HG03045 (cell line): Measurements from ENCODE around the gene SVEP1.

Experiments used
- ATAC-seq: cut with Tn5 transposase; IDR thresholded peaks from one replicate; pipeline ENCODE4 v1.9.1; 2021; ENCODE audit warnings: mild to moderate bottlenecking, moderate library complexity; ENCODE audit not compliant: unreplicated experiment

Gene SVEP1

DNA sequence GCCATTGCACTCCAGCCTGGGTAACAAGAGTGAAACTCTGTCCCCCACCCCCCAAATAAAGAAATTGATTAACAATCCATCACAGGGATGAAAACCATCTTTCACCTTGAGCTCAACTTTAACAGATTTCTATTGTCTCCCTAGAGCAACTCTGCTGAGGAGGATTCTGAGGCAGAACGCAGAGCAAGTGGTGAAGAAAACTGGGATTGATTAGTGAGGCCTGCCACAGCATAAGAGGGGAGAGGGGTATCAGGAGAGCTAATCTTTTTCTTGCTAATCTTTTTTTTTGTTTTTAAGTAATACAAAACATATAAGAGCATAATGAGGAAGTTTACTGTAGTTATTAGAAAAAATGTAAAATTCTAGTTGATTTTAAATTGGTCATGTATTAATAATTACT is 250.8 kb downstream of the SVEP1 start:
- no peak for ATAC-seq

DNA sequence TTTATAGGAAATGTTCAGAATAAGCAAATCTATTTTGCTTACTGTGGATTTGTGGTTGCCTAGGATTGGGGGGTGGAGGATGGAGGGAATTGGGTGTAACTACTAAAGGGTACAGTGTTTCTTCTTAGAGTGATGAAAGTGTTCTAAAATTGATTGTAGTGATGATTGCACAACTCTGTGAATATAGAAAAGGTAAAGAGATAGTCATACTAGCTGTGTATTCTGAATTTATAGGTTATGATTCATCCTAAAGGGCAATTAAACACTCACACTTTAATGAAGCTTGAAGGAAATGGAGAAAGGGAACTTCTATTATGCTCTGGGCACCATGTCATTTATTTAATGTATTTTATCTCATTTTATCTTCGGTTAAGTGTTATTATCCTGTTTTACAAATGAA is 251.8 kb downstream of the SVEP1 start:
- ATAC-seq: no peak

DNA sequence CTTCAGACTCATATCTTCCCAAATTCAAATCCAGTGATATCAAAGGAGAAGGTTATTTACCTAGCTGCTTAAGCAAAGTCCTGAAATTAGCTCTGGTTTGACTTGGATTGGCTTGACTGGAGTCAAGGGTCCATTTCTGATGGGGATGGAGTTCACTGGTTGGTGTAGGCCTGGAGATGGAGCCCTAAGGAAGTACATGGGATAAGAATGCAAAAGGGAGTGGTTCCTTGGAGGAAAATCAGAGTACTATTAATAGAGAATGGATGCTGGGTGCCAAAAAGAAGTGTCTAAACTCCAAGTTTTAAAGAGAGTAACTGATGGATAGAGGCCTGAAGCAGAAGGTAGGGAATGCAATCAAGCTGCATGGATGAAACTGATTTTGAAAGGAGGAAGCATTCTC is 255.7 kb downstream of the SVEP1 start:
- no peak for ATAC-seq

DNA sequence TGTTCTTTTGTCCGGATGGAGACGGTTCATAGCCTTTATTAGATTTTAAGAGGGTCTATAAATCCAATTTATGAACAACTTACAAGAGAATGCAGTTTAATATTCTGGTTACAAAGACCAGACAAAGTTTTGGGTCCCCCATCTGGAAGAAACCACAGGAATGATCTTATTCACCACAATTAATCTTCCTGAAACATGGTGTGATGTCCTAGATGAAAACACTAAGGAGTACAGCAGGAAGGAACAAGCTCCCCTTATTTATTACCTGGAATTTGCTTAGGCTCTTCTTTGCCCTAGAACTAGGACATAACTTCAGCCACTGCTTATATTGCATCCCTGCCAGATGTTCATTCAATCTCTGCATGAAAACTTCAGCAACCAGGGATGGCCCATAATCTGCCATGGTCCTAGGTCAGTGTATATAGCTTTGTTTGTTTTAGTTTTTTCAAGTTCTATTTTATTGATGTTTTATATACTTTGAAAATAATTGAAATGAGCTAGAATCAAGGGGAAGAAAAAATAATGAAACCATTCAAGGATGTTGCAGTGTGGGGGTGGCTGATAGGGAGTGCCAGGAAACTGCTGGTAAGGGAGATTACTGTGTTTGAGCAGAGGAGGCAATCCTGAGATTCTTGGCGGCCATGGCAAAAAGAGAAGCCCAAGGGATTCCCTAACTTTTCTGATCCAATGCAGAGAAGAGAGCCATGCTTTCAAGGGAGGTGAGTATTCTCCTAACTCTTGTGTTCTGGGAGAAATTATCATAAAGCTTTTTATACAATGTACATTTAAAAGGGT is 258.7 kb downstream of the SVEP1 start:
- ATAC-seq: no peak

DNA sequence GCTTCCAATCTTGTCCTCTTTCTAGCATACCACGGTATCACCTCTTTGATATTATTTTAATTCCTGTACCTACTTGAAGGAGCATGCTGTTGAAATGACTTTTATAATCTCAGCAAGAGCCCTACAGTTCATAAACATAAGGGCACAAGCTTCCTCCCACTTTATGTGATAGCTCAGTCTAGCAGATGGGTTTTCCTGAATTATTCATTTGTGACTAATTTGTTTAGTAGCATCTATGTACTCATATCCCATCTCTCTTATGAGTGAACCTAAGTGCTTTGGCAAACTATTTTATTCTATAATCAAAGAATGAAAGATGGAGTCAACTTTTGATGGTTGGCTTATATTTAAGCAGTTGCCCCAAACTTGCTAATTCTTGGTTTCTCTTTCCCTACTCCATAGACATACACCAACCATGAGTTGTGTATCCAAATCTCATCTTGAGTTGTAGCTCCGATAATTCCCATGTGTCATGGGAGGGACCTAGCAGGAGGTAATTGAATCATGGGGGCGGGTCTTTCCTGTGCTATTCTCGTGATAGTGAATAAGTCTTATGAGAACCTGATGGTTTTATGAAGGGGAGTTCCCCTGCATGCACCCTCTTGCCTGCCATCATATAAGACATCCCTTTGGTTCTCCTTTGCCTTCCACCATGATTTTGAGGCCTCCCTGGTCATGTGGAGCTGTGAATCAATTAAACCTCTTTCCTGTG is 259.6 kb downstream of the SVEP1 start:
- ATAC-seq: no peak

DNA sequence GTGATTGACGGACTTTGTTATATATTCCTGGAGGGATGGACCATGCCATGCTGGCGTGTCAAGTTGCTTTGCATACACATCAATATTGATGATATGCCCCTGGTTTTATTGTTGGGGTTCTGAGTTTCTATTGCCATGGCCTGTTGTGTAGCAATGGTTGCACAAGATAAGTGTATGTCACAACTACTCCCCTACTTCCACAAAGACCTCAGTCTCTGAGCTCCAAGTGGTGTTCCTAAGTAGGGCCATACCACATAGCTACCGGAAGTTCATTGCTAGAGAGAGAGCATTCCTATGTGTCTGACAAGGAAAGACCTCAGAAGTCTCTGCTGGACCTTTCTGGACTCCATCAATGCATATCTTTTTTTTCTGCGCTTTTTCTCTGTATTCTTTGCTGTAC is 261.6 kb downstream of the SVEP1 start:
- no peak for ATAC-seq

DNA sequence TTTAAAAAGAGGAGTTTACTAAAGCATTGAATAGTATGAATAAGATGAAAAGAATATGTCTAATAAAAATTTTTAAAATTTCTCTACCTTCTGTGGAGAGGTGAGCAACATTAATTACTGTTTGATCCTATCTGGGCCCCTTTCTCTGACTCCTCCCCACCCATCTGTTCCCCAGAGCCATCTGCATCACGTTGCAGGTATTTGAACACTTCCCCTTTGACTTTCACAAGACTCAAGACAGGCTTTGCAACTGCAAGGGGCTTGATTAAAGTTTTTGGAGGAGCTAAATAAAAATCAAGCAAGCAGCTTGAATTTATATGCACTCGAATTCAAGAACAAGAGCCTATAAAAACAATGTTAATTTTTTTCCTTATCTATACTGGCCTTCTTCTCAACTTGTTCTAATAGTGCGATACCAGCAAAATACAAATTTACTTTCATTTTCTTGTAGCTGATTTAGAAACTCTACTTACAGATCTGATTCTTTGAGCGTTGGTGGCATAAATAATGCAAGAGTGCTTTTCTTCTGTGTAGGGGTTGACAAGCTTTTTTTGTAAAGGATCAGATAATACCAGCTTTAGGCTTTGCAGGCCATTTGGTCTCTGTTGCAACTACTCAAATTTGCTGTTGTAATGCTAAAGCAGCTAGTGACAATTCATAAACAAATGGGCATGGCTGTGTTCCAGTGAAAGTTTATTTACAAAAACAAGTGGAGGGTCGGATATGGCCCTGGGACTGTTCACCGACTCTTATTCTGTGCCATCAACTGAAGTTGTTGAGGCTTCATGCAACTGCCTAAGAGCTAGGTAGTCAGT is 263.1 kb downstream of the SVEP1 start:
- peak; percentile 95 for ATAC-seq
